HepG2 (cell line): ENCODE data around the gene PNKD. TPM values are rescaled to one million over a fixed set of nuclear protein-coding genes. Genes with fewer than 3 reads are reported as not detected.

ENCODE experiments used
- HCFC1 ChIP-seq: fragments of 150-350 bp; IDR thresholded peaks from 2 replicates; pipeline ENCODE4 v1.6.1; 2014; ENCODE audit warnings: low read depth, low read length
- RFX5 ChIP-seq: IDR thresholded peaks from 2 replicates; pipeline ENCODE4 v1.6.1; 2011; ENCODE audit warnings: low read depth, low read length, improper control_type of control experiment
- ZBTB14 ChIP-seq: sonication (generic); formaldehyde crosslinking; IDR thresholded peaks from 2 replicates; pipeline ENCODE4 v1.4.0; 2020; ENCODE audit warnings: missing genetic modification reagents
- ZFP37 ChIP-seq: sonication (generic); formaldehyde crosslinking; IDR thresholded peaks from 2 replicates; pipeline ENCODE4 v1.4.0; 2020; ENCODE audit warnings: missing genetic modification reagents, borderline replicate concordance
- ZNF142 ChIP-seq: sonication (generic); formaldehyde crosslinking; IDR thresholded peaks from 2 replicates; pipeline ENCODE4 v1.4.0; 2020; ENCODE audit warnings: missing genetic modification reagents
- ZNF18 ChIP-seq: sonication (generic); formaldehyde crosslinking; IDR thresholded peaks from 2 replicates; pipeline ENCODE4 v1.8.0; 2022; ENCODE audit warnings: mild to moderate bottlenecking, missing genetic modification reagents; ENCODE audit not compliant: insufficient replicate concordance
- ZNF512B ChIP-seq: sonication (generic); formaldehyde crosslinking; IDR thresholded peaks from 2 replicates; pipeline ENCODE4 v1.5.1; 2020; ENCODE audit warnings: missing genetic modification reagents, mild to moderate bottlenecking, borderline replicate concordance
- ZNF574 ChIP-seq: sonication (generic); formaldehyde crosslinking; IDR thresholded peaks from 2 replicates; pipeline ENCODE4 v1.4.0; 2020; ENCODE audit warnings: missing genetic modification reagents
- polyA plus RNA-seq, 8 experiments: library from polyadenylated mRNA; depleted of rRNA in 3 of 8; stranded (reverse) in 7 of 8; unstranded in 1 of 8; fragments of >200 nt; fragmentation: Illumina TruSeq in 4 of 8; extraction: Trizol in 4 of 8; gene quantifications; 2 replicates each; pipeline versions ENCODE4 v1.2.1 to v1.2.3, GENCODE V29; 2011 to 2016; ENCODE audit warnings: low read depth in 4 of 8, missing spikeins in 1 of 8, mixed read lengths in 1 of 8; ENCODE audit not compliant: insufficient read depth in 1 of 8
- total RNA-seq, 5 experiments: library from RNA; depleted of rRNA; stranded (reverse); fragments of >200 nt; fragmentation: Illumina TruSeq; extraction: Trizol; gene quantifications; 2 replicates each; pipeline ENCODE4 v1.2.3, GENCODE V29; 2016; ENCODE audit warnings: low read depth in 1 of 5

The PNKD gene
- total and polyA plus RNA-seq, 2 of the 13 experiments (the other 11 are each of a cell fraction or from before 2014, with no cell fraction given) = 55.9 to 80.4 TPM

GRCh38 chr2:218292048-218293014 is 22.0 kb downstream of the PNKD start, which contains the start of gene TMBIM1 (continued):
- TF ChIP-seq ZNF142 (peak; percentile 48; the same call in 1 of the 2 replicates), HCFC1 (no peak), ZNF574 (peak; percentile 74), ZFP37 (CRISPR knock-in tag) (no peak), ZBTB14 (peak; percentile 83), RFX5 (no peak), ZNF18 (CRISPR knock-in tag) (no peak), ZNF512B (no peak)
